Peyer's patch (tissue), 4 donors: Measurements from ENCODE around the gene ACSM4. TPM values are rescaled to one million over a fixed set of nuclear protein-coding genes. Genes with fewer than 3 reads are reported as not detected.
"Not testable (repeated sequence)": the region's sequence is repeated elsewhere in the genome, so short reads cannot be mapped to it uniquely, and the experiment has no call there.

Experiments
- DNase-seq, 3 donors: peaks; one replicate each; pipeline ENCODE4 v3.0.0-alpha.2; 2017 to 2019
- H3K27ac ChIP-seq, 4 donors: fragments of 200-600 bp; sonication (generic); one replicate each; pipeline ENCODE4 v1.5.1; 2016 to 2019
- H3K27me3 ChIP-seq, 2 donors: fragments of 200-600 bp; sonication (generic); one replicate each; pipeline ENCODE4 v1.5.1; 2019
- H3K36me3 ChIP-seq, 3 donors: fragments of 200-600 bp; sonication (generic); one replicate each; pipeline ENCODE4 v1.5.1; 2016 to 2019
- H3K4me1 ChIP-seq, 4 donors: fragments of 200-600 bp; sonication (generic); one replicate each; pipeline ENCODE4 v1.5.1; 2016 to 2019
- H3K4me3 ChIP-seq, 4 donors: fragments of 200-600 bp; sonication (generic); 1 replicate in 3 of 4; 2 replicates in 1 of 4; pipeline ENCODE4 v1.5.1; 2016 to 2019; ENCODE audit warnings: mild to moderate bottlenecking in 1 of 4
- H3K9me3 ChIP-seq, 4 donors: fragments of 200-600 bp; sonication (generic); one replicate each; pipeline ENCODE4 v1.5.1; 2016 to 2019; ENCODE audit warnings: mild to moderate bottlenecking in 1 of 4
- CTCF ChIP-seq, 6 experiments: fragments of 450-650 bp in 4 of 6; fragments of 200-600 bp in 2 of 6; sonication (generic) in 1 of 6; IDR thresholded peaks; one replicate each; pipeline ENCODE4 v1.5.1; 2017 to 2019; ENCODE audit warnings: antibody characterized with exemption in 6 of 6, mild to moderate bottlenecking in 3 of 6, moderate library complexity in 1 of 6
- POLR2A ChIP-seq, 2 donors: fragments of 450-650 bp; IDR thresholded peaks; one replicate each; pipeline ENCODE4 v1.5.1; 2017; ENCODE audit warnings: antibody characterized with exemption in 2 of 2, mild to moderate bottlenecking in 2 of 2, moderate library complexity in 2 of 2
- total RNA-seq, 4 donors: library from RNA; depleted of rRNA; stranded (reverse); fragments of >200 nt; gene quantifications; one replicate each; pipeline ENCODE4 v1.1.0, GENCODE V29; 2016

The ACSM4 gene
- total RNA-seq, result not detected

- no peak within 1 kb of the TSS for H3K4me3 ChIP-seq
- no peaks in the 10 kb centered on the region for H3K27me3 ChIP-seq
- no peak within 1 kb of the TSS for H3K27ac ChIP-seq
- H3K36me3 ChIP-seq, result no peaks in the 10 kb centered on the region
- TF ChIP-seq CTCF (IDR thresholded peaks at IDR 0.05), result no peak
- TF ChIP-seq POLR2A (IDR thresholded peaks at IDR 0.05), result no peak
- no peaks in the 10 kb centered on the region for H3K9me3 ChIP-seq
- H3K4me1 ChIP-seq, result no peaks in the 10 kb centered on the region
- no peak for DNase-seq
Measured at GRCh38 chr12:7303772-7304171, at the start of gene ACSM4. ACSM4 (plus strand) TSS chr12:7304072; CDS start chr12:7304332, 260 bp downstream.

GRCh38 chr12:7259060-7259459 lies 44.8 kb upstream of the ACSM4 start:
- Histone ChIP-seq H3K9me3 (no peaks in the 10 kb centered on the region), H3K4me1 (no peaks in the 10 kb centered on the region), H3K4me3 (no peak overlapping the region), H3K36me3 (no peaks in the 10 kb centered on the region), H3K27me3 (no peaks in the 10 kb centered on the region), H3K27ac (no peak overlapping the region)
- DNase-seq, result no peak
- TF ChIP-seq POLR2A (IDR thresholded peaks at IDR 0.05) (no peak), CTCF (IDR thresholded peaks at IDR 0.05) (no peak)

- Histone ChIP-seq H3K36me3 (no peaks in the 10 kb centered on the region), H3K4me1 (no peaks in the 10 kb centered on the region), H3K9me3 (no peaks in the 10 kb centered on the region), H3K27ac (no peak overlapping the region), H3K27me3 (no peaks in the 10 kb centered on the region), H3K4me3 (no peak overlapping the region)
- no peak for DNase-seq
- TF ChIP-seq POLR2A (IDR thresholded peaks at IDR 0.05) (no peak), CTCF (IDR thresholded peaks at IDR 0.05) (no peak)
Measured at GRCh38 chr12:7264538-7264937, 39.3 kb upstream of the ACSM4 start.

- Histone ChIP-seq H3K4me1 (no peaks in the 10 kb centered on the region), H3K27me3 (no peaks in the 10 kb centered on the region), H3K4me3 (no peak overlapping the region), H3K36me3 (no peaks in the 10 kb centered on the region), H3K9me3 (no peaks in the 10 kb centered on the region), H3K27ac (no peak overlapping the region)
- DNase-seq, result no peak
- TF ChIP-seq POLR2A (IDR thresholded peaks at IDR 0.05) (no peak), CTCF (IDR thresholded peaks at IDR 0.05) (no peak)
Measured at GRCh38 chr12:7265251-7265650, 38.6 kb upstream of the ACSM4 start.

- Histone ChIP-seq H3K36me3 (no peaks in the 10 kb centered on the region), H3K4me3 (no peak overlapping the region), H3K4me1 (no peaks in the 10 kb centered on the region), H3K27ac (no peak overlapping the region), H3K27me3 (no peaks in the 10 kb centered on the region), H3K9me3 (no peaks in the 10 kb centered on the region)
- DNase-seq, result no peak
- TF ChIP-seq POLR2A (IDR thresholded peaks at IDR 0.05) (no peak), CTCF (IDR thresholded peaks at IDR 0.05) (no peak)
Measured at GRCh38 chr12:7269273-7269672, 34.6 kb upstream of the ACSM4 start.

- no peaks in the 10 kb centered on the region for H3K27me3 ChIP-seq
- H3K27ac ChIP-seq, result no peak overlapping the region
- no peaks in the 10 kb centered on the region for H3K36me3 ChIP-seq
- no peaks in the 10 kb centered on the region for H3K9me3 ChIP-seq
- no peak for DNase-seq
- H3K4me3 ChIP-seq, result no peak overlapping the region
- TF ChIP-seq CTCF (IDR thresholded peaks at IDR 0.05) (no peak), POLR2A (IDR thresholded peaks at IDR 0.05) (no peak)
- no peaks in the 10 kb centered on the region for H3K4me1 ChIP-seq
Measured at GRCh38 chr12:7271893-7272514, 31.9 kb upstream of the ACSM4 start.

- H3K27ac ChIP-seq, H3K27me3 ChIP-seq, H3K4me1 ChIP-seq, H3K4me3 ChIP-seq, H3K36me3 ChIP-seq, H3K9me3 ChIP-seq, DNase-seq: not testable (repeated sequence)
Measured at GRCh38 chr12:7275482-7275881, 28.4 kb upstream of the ACSM4 start.
